GM12873 (cell line): ENCODE data around the gene ASPG.

Experiments
- CTCF ChIP-seq: IDR thresholded peaks from 2 replicates; pipeline ENCODE4 v1.5.1; 2012; ENCODE audit warnings: low read depth, mild to moderate bottlenecking, moderate library complexity, low read length, control low read depth; ENCODE audit not compliant: insufficient read depth; ENCODE audit errors: missing control alignments

ASPG gene

GRCh38 chr14:104064003-104064402 is 21.5 kb upstream of the ASPG start:
- TF ChIP-seq CTCF, result no peak

GRCh38 chr14:104066279-104066678 is 19.2 kb upstream of the ASPG start:
- TF ChIP-seq CTCF, result no peak

DNA sequence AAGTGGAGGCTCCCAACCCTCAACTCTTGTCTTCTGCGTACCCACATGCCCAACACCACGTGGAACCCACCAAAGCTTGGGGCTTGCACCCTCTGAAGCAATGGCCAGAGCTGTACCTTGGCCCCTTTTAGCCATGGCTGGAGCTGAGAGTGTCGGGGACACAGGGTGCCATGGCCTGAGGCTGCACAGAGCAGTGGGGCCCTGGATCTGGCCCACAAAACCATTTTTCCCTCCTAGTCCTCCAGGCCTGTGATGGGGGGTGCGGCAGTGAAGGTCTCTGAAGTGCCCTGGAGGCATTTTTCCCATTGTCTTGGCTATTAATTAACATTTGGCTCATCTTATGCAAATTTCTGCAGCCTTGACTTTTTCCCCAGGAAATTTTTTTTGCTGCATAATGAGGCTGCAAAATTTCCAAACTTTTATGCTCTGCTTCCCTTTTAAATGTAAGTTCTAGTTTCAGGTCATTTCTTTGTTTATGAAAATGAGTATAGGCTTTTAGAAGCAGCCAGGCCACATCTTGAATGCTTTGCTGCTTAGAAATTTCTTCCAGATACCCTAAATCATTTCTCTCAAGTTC is 18.7 kb upstream of the ASPG start:
- no peak for TF ChIP-seq CTCF

GRCh38 chr14:104069541-104069940 is 16.0 kb upstream of the ASPG start:
- TF ChIP-seq CTCF, result no peak

DNA sequence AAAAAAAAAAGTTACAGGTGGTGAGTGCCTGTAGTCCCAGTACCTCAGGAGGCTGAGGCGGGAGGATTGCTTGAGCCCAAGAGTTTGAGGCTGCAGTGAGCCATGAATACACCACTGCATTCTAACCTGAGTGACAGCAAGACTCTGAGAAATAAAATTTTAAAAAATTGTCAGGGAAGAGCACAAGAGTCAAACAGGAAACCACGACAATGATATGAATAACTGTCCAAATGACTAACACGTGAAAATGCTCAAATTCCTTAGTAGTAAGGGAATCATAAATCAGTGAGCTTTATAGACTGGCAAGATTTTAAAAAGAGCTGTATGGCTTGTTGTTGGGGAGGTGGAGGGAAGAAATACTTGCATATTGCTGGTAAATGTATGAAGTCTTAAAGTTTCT is 12.9 kb upstream of the ASPG start:
- no peak for TF ChIP-seq CTCF

GRCh38 chr14:104073764-104074163 is 11.7 kb upstream of the ASPG start:
- no peak for TF ChIP-seq CTCF

DNA sequence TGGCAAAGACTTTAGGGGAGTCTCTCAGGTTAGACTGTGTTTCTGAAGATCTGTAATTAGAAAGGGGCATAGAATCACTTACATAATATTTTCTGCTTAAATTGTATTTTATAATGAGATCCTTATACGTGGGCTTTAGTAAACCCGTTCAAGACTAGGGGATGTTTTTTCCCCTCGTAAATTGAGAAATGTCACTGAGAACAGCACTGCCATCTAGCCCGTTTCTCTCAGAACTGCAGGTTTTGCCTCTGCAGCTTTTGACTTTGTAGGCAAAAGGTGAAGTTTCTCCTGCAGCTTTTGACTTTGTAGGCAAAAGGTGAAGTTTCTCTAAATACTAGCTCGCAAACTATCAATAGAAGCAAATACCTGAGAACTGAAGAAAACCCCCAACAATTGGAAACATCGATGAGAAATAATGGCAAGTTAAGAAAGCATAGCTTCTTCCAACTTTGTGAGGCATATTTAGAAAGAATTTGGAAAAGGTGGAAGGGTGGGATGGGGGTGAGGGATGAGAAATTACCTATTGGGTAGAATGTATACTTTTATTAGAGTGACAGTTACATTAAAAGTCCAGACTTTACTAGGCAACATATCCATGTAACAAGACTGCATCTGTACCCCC is 9.9 kb upstream of the ASPG start:
- TF ChIP-seq CTCF, result peak; percentile 28
